Loucy (cell line): ENCODE results near the gene ACBD7.

ENCODE experiments used
- EZH2phosphoT487 ChIP-seq: fragments of 200-600 bp; IDR thresholded peaks from 2 replicates; pipeline ENCODE4 v1.6.1; 2018; ENCODE audit warnings: antibody characterized with exemption, mild to moderate bottlenecking, moderate library complexity, borderline replicate concordance
- TF ChIP-seq, protein P1 (sequence below): fragments of 200-600 bp; sonication (generic); conservative IDR thresholded peaks from 2 replicates; pipeline ENCODE4 v1.5.1; 2014; ENCODE audit warnings: mild to moderate bottlenecking, antibody characterized with exemption, low read length

DNA sequence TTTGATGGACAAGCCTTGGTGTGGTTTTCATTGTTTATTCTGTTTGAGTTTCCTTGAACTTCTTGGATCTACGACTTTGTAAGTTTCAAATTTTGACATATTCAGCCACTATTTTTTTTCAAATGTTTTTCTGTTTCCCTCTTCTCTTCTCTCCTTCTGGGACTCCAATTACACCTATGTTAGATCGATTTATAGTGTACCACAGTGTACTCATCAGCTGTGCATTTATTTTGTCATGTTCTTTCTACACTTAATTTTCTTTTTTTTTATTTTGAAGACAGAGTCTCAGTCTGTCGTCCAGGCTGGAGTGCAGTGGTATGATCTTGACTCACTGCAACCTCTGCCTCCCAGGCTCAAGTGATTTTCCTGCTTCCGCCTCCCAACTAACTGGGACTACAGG is 28.7 kb downstream of the ACBD7 start:
- TF ChIP-seq, protein P1, sequence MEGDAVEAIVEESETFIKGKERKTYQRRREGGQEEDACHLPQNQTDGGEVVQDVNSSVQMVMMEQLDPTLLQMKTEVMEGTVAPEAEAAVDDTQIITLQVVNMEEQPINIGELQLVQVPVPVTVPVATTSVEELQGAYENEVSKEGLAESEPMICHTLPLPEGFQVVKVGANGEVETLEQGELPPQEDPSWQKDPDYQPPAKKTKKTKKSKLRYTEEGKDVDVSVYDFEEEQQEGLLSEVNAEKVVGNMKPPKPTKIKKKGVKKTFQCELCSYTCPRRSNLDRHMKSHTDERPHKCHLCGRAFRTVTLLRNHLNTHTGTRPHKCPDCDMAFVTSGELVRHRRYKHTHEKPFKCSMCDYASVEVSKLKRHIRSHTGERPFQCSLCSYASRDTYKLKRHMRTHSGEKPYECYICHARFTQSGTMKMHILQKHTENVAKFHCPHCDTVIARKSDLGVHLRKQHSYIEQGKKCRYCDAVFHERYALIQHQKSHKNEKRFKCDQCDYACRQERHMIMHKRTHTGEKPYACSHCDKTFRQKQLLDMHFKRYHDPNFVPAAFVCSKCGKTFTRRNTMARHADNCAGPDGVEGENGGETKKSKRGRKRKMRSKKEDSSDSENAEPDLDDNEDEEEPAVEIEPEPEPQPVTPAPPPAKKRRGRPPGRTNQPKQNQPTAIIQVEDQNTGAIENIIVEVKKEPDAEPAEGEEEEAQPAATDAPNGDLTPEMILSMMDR = no peak
- no peak for TF ChIP-seq EZH2phosphoT487
